BJ (cell line): ENCODE data around the gene SUV39H1. TPM values are rescaled to one million over a fixed set of nuclear protein-coding genes. Genes with fewer than 3 reads are reported as not detected.

ENCODE experiments used
- CTCF ChIA-PET: fragments of 350-600 bp; formaldehyde crosslinking; extraction: SDS; loops from one replicate; lab custom pipeline; 2021; ENCODE audit warnings: antibody characterized with exemption, inconsistent platforms; lab: Yijun Ruan, JAX
- POLR2A ChIA-PET: fragments of 300-600 bp; sonication (Branson Sonifier 250); formaldehyde crosslinking; extraction: SDS; loops from one replicate; lab custom pipeline; 2021; ENCODE audit warnings: antibody characterized with exemption; lab: Charles Lee
- DNase-seq: peaks from one replicate; pipeline ENCODE4 v3.0.0-alpha.2; 2011; ENCODE audit warnings: low read depth
- H3K27me3 ChIP-seq: 2 replicates; pipeline ENCODE4 v1.6.0; 2011; ENCODE audit warnings: low read length; ENCODE audit not compliant: control insufficient read depth, insufficient read depth
- H3K36me3 ChIP-seq: 2 replicates; pipeline ENCODE4 v1.5.1; 2011; ENCODE audit warnings: low read length; ENCODE audit not compliant: control insufficient read depth, insufficient read depth
- H3K4me3 ChIP-seq: 2 replicates; pipeline ENCODE4 v1.5.1; 2011; ENCODE audit warnings: low read depth, mild to moderate bottlenecking, control low read depth, low read length
- CTCF ChIP-seq: IDR thresholded peaks from 2 replicates; pipeline ENCODE4 v1.5.1; 2011; ENCODE audit warnings: low read depth, mild to moderate bottlenecking, control low read depth, inconsistent platforms, low read length, moderate library complexity; ENCODE audit not compliant: insufficient read depth
- polyA plus RNA-seq: library from polyadenylated mRNA; depleted of rRNA; stranded (reverse); fragments of >200 nt; gene quantifications from 2 replicates; pipeline ENCODE4 v1.2.3, GENCODE V29; 2011

Gene SUV39H1
- polyA plus RNA-seq, 1 experiment: 9.7 TPM

GRCh38 chrX:48719958-48720357 lies 23.4 kb downstream of the SUV39H1 start:
- no peak for TF ChIP-seq CTCF
- no peaks in the 10 kb centered on the region for H3K36me3 ChIP-seq
- no peak overlapping the region for H3K4me3 ChIP-seq
- CTCF ChIA-PET: no interaction called here
- POLR2A ChIA-PET: no interaction called here
- no peak for DNase-seq
- no peaks in the 10 kb centered on the region for H3K27me3 ChIP-seq

- no peak overlapping the region for H3K4me3 ChIP-seq
- TF ChIP-seq CTCF: no peak
- DNase-seq: no peak
- H3K36me3 ChIP-seq: no peaks in the 10 kb centered on the region
- ChIA-PET POLR2A (no interaction called here), CTCF (no interaction called here)
- H3K27me3 ChIP-seq: no peaks in the 10 kb centered on the region
Observed at GRCh38 chrX:48720577-48721250, 24.2 kb downstream of the SUV39H1 start.

- no peak for TF ChIP-seq CTCF
- Histone ChIP-seq H3K4me3 (no peak overlapping the region), H3K27me3 (no peaks in the 10 kb centered on the region), H3K36me3 (no peaks in the 10 kb centered on the region)
- CTCF ChIA-PET: no interaction called here
- POLR2A ChIA-PET: no interaction called here
- DNase-seq: no peak
Observed at GRCh38 chrX:48721916-48722315, 25.4 kb downstream of the SUV39H1 start.

GRCh38 chrX:48726596-48726995 lies 30.1 kb downstream of the SUV39H1 start:
- CTCF ChIA-PET: interaction anchor here (0.6 kb wide), 1 partner anchor 61 kb away, joined by 3 read pairs; no protein-coding TSS in a partner anchor
- no peak for TF ChIP-seq CTCF
- POLR2A ChIA-PET: no interaction called here
- Histone ChIP-seq H3K4me3 (no peak overlapping the region), H3K36me3 (no peaks in the 10 kb centered on the region), H3K27me3 (no peaks in the 10 kb centered on the region)
- DNase-seq: no peak

GRCh38 chrX:48728653-48729052 lies 32.1 kb downstream of the SUV39H1 start:
- ChIA-PET POLR2A (no interaction called here), CTCF (no interaction called here)
- H3K4me3 ChIP-seq: no peak overlapping the region
- H3K27me3 ChIP-seq: no peaks in the 10 kb centered on the region
- no peak for DNase-seq
- no peak for TF ChIP-seq CTCF
- H3K36me3 ChIP-seq: no peaks in the 10 kb centered on the region
